ENCODE results near the gene SCYGR7.
A peak's percentile ranks its signal among the peaks of the same experiment; 100 is the strongest.

The SCYGR7 gene

DNA sequence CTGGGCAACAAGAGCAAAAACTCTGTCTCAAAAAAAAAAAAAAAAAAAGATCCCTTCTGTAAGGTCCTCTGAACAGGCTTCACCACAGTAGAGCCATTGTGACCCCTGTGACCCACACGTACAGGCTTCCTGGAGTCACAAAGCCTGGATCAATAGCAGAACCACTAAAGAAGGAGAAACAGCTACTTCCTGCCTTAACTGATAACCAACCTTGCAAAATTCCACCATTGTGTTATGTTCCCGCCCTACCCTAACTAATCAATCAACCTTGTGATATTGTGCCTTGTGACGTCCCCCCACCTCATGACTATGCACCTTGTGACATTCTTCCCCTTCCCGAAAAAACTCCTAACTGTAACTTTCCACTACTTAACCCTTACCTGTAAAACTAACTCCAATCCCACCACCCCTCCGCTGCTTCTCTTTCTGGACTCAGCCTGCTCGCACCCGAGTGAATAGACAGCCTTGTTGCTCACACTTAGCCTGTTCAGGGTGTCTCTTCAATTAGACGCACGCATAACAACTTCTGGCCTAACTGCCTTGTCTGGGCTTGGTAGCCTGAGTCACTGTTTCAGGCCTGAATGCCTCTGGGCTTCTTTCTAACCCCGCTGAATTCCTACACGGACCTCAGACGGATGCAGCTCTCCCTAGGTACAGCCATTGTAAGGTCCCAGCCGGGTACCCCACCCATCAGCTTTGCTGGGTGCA, 31.4 kb downstream of the SCYGR7 start:
- no peak for DNase-seq (ENCODE audit: low read depth in 2 of 2)

DNA sequence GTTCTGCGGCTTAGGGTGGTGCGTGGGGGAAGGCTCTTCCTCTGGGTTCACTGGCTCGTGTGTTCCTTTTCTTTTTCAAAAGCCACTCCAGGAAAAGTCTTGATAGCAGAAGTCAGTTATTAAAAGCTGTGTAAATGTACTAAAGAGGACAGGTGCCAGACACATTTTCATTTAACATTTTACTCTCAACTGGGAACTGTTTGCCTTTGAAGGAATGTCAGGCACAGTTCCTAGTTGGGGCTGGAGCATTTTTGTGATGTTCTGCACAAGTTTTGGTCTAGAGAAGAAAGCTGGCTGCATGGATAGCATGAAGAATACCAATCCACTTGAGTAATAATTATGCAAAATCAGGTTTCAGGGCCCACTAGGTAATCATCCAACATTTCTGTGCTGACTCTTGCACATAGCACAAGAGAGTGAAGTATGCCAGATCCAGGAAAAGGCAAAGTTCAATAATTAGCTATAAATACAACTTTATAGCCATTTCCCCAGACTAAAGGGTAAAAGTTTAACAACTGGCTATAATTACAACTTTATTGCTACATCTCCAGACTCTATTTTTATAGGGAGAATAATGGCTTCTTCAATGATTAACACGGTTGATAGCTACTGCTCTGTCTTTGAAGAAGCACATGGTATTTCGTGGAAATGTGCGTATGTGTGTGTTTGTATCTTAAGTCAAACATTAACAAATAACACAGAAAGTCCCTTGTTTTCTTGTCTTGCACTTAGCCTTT, 33.8 kb downstream of the SCYGR7 start:
- no peak for DNase-seq (ENCODE audit: low read depth in 2 of 2)

DNA sequence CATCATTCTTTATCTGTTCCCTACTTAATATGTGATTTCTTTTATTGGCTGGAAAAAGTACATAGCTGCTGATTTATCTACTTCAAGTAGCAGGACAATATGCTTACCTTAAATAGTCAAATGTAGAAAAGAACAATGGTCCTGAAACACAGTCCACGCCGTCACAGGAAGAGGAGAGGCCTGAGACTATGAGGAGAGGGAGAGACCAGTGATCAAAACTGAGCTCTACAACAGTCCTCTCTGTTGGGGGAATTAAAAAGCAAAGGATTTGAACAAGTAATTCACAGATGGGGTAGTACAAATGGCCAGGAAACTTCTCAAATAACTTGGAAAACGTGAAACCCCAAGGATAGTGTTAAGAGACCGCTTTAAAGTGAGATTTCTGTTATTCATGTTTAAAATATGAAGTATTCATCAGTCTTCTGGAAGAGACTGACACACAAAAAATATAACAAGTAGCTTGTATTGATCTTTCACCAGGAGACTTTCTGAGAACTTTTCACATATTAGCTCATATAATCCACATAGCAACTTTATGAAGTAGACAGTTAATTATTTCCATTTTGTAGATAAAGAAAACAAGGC, 37.7 kb downstream of the SCYGR7 start:
- DNase-seq (ENCODE audit: low read depth in 2 of 2), result no peak

DNA sequence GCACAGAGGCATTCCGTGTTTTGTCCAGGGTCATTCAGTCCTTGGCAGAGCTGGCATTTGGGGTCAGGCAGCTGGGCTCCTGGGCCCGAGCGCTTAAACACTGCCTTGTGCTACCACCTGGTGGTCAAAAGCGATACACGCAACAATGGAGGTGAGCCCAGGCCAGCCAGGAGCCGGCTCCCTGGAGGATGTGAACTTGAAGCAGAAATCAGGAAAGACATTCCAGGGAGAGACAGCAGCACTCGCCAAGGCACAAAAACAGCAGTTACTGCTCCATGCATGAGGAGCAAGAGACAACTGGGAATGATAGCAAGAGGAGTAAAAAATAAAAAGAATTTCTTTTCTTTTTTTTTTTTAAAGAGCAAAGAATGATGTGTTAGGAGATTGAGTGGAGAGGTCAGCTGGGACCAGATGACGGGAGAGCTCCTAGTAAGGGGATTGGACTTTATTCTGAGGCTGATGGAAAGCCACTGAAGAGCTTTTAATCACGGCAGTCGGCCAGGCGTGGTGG, 38.3 kb downstream of the SCYGR7 start:
- DNase-seq (ENCODE audit: low read depth in 2 of 2), result peak; percentile 10 to 17

DNA sequence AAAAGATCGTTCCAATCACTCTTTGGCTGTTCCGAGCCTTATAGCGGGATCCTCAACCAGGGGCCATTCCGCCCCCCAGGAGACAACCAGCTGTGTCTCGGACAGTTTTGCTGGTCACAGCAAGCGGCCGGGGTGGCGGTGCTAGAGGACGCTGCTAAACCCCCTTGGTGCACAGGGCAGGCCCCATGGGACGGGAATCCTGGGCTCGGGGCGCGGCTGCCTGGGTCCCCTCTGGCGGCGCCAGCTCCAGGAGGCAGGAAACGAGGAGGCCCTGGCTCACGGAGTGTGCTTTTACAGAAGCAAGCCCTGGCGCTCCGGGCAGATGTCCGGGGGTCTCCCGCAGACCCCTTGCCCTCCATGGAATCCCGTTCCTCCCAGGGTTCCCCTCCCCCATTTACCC, 39.7 kb downstream of the SCYGR7 start:
- no peak for DNase-seq (ENCODE audit: low read depth in 2 of 2)

DNA sequence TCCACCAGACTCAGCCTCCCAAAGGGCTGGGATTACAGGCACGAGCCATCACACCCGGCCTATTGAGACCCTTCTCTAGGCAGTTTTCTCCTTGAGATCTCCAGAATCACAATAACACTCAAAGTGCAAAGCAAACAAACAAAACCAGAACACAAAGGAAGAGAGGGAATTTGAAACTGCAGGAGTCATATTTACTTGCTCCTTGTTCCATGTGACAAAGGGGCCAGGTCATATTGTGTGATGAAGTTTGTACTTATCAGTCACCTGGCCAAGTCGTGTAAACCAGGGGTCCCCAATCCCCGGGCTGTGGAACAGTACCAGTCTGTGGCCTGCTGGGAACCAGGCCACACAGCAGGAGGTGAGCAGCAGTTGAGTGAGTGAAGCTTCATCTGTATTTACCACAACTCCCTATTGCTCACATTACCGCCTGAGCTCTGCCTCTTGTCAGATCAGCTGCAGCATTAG, 44.1 kb downstream of the SCYGR7 start:
- no peak for DNase-seq (ENCODE audit: low read depth in 2 of 2)

DNA sequence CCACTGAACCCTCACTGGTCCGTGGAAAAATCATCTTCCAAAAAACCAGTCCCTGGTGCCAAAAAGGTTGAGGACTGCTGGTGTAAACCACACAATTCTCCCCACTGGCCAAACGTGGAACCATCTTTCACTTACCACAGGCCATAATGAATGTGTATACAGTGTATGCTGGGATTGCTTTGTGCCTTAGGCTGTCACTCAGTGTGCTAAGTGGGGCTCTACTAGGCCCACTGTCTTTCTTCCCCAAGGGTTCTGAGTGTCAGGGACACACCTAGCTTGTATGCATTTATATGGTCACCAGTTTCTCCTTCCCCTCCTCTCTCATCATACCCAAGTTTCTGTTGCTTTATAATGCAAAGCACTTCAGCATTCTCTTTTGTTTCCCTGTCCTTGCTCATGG, 44.8 kb downstream of the SCYGR7 start:
- no peak for DNase-seq (ENCODE audit: low read depth in 2 of 2)

DNA sequence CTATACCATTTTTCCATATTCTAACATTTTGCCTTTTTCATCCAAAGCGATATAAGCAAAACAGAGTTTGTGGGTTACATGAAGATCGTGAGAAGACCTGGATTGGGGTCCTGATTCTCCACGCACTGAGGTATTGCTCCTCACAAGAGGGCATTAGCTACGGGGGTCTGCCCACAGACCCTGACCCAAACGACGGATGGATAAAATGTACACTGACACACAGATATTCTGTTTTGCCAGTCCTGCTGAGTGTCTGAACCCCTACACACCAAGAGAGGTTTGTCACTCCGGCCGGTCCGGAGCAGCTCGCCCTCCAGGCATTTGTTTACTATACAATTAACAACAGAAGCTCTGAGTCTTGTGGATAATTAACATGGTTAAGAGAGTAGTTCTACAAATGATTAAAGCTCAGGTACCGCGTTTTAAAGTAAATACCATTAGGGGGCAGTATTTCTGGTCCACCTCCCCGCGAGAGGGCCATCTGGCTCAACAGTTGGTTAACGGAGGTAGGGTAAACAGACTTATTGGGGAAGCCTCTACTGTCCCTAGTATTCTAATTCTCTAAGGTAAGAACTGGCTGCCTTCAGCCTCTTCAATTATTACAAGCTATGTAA, 46.0 kb downstream of the SCYGR7 start:
- no peak for DNase-seq (ENCODE audit: low read depth in 2 of 2)

DNA sequence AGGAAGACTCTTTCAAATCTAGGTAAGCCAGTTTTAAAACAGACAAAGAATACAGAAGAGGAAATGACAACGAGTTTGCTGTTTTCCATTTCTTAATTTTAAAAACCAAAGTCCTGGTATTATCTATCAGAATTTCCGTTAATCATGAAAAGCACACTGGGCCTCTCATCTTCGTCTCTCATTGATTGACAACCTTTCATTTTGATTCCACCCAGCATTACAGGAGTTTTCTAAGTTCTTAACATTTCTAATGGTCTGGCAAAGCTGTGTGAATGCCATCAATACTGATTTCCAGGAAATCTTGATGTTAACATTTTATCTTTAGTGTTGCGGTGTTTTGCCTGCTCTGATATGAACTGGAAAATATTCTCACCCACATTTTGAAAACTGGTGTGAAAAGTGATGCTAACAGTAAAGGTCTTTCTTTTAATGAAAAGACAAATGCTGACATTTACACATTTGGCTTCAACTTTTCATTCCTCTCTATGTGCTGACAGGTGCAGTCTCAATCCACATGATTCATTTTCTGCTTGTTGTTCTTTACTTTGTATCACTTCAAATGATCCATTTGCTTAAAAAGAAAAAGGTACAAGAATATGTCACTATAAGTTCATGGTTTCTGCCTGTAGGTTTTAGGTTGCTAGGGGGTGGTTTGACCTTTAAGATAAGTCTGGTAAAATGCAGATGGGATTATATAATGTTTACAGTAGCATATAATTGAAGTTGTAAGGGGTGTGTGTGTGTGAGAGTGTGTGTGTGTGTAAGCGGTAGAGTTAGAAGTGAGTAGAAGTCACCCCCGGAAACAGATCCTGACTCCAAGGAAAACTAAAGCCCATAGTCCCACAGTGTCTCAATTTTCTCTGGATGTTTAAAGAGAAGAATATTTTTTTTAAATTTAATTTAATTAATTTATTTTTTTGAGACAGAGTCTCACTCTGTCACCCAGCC, 47.0 kb downstream of the SCYGR7 start:
- DNase-seq (ENCODE audit: low read depth in 2 of 2), result no peak

Measured in fibroblast of skin of left biceps (primary cell).